Fibroblast of lung (primary cell): Measurements from ENCODE around the gene DNAH5. TPM values are rescaled to one million over a fixed set of nuclear protein-coding genes. Genes with fewer than 3 reads are reported as not detected.

Source experiments
- DNase-seq, 2 donors: peaks; one replicate each; pipeline versions ENCODE4 v3.0.0 to v3.0.0-alpha.2; 2010; ENCODE audit warnings: low read depth in 2 of 2
- H2AFZ ChIP-seq: 2 replicates; pipeline ENCODE4 v1.5.1; 2012; ENCODE audit warnings: low read length, control low read depth, inconsistent platforms
- H3K27ac ChIP-seq: 2 replicates; pipeline ENCODE4 v1.5.1; 2011; ENCODE audit warnings: low read length, control low read depth; ENCODE audit not compliant: insufficient read depth
- H3K27me3 ChIP-seq: 2 replicates; pipeline ENCODE4 v1.5.1; 2011; ENCODE audit warnings: mild to moderate bottlenecking, low read length; ENCODE audit not compliant: control insufficient read depth, insufficient read depth
- H3K36me3 ChIP-seq: 2 replicates; pipeline ENCODE4 v1.5.1; 2011; ENCODE audit warnings: low read length; ENCODE audit not compliant: control insufficient read depth, insufficient read depth
- H3K4me1 ChIP-seq: 2 replicates; pipeline ENCODE4 v1.5.1; 2011; ENCODE audit warnings: low read length; ENCODE audit not compliant: control insufficient read depth, insufficient read depth; ENCODE audit errors: extremely low read depth
- H3K4me2 ChIP-seq: 2 replicates; pipeline ENCODE4 v1.5.1; 2011; ENCODE audit warnings: low read length, control low read depth; ENCODE audit not compliant: insufficient read depth; ENCODE audit errors: extremely low read depth
- H3K4me3 ChIP-seq, 4 experiments: fragments of 200-600 bp in 1 of 4; sonication (generic) in 1 of 4; replicated peaks in 1 of 4; 2 replicates each; pipeline ENCODE4 v1.5.1; 2011 to 2016; ENCODE audit warnings: low read length in 4 of 4, low read depth in 3 of 4, mild to moderate bottlenecking in 3 of 4, control low read depth in 2 of 4, inconsistent platforms in 1 of 4, mixed read lengths in 1 of 4; ENCODE audit not compliant: insufficient read depth in 1 of 4; ENCODE audit errors: control extremely low read depth in 1 of 4
- H3K79me2 ChIP-seq: 2 replicates; pipeline ENCODE4 v1.5.1; 2012; ENCODE audit warnings: mild to moderate bottlenecking, low read length, inconsistent platforms; ENCODE audit not compliant: control insufficient read depth, insufficient read depth
- H3K9ac ChIP-seq: 2 replicates; pipeline ENCODE4 v1.5.1; 2011; ENCODE audit warnings: mild to moderate bottlenecking, low read length, control low read depth; ENCODE audit not compliant: insufficient read depth
- H3K9me3 ChIP-seq: 2 replicates; pipeline ENCODE4 v1.5.1; 2012; ENCODE audit warnings: low read depth, low read length; ENCODE audit not compliant: control insufficient read depth, insufficient read depth
- H4K20me1 ChIP-seq: 2 replicates; pipeline ENCODE4 v1.5.1; 2011; ENCODE audit warnings: low read length; ENCODE audit not compliant: control insufficient read depth, insufficient read depth; ENCODE audit errors: extremely low read depth
- CTCF ChIP-seq, 2 donors: IDR thresholded peaks in 1 of 2; conservative IDR thresholded peaks in 1 of 2; 1 replicate in 1 of 2; 2 replicates in 1 of 2; pipeline ENCODE4 v1.5.1; 2011 to 2012; ENCODE audit warnings: low read length in 2 of 2, control low read depth in 1 of 2, inconsistent platforms in 1 of 2, low read depth in 1 of 2, mild to moderate bottlenecking in 1 of 2
- EZH2 ChIP-seq: IDR thresholded peaks from 2 replicates; pipeline ENCODE4 v1.5.1; 2012; ENCODE audit warnings: low read length, control low read depth, mild to moderate bottlenecking; ENCODE audit errors: missing control alignments
- polyA plus RNA-seq, 2 donors: library from polyadenylated mRNA; depleted of rRNA in 1 of 2; stranded (reverse) in 1 of 2; unstranded in 1 of 2; fragments of >200 nt; gene quantifications; 2 replicates each; pipeline ENCODE4 v1.2.1, GENCODE V29; 2011 to 2012; ENCODE audit warnings: missing spikeins in 1 of 2
- total RNA-seq: library from RNA; depleted of rRNA; stranded (reverse); fragments of >200 nt; gene quantifications from 2 replicates; pipeline ENCODE4 v1.2.1, GENCODE V29; 2014

The DNAH5 gene
- total and polyA plus RNA-seq, 2 donors (not counting 1 experiment from before 2014, with no cell fraction given) = 2.1 to 3.1 TPM

- peak overlapping the region; percentile 26 for H3K27ac ChIP-seq
- H3K4me2 ChIP-seq = no peak overlapping the region
- no peaks in the 10 kb centered on the region for H3K27me3 ChIP-seq
- DNase-seq = peak; percentile 30 to 94
- TF ChIP-seq CTCF (conservative IDR thresholded peaks at IDR 0.05 in 1 of 2, IDR thresholded peaks at IDR 0.05 in 1 of 2; ENCODE audit: low read depth in 1 of 2, low read length in 2 of 2) (no peak), EZH2 (no peak)
- no peak overlapping the region for H3K9ac ChIP-seq
- H3K9me3 ChIP-seq = no peaks in the 10 kb centered on the region
- H3K4me3 ChIP-seq = no peak overlapping the region
- H4K20me1 ChIP-seq = no peaks in the 10 kb centered on the region
- H3K79me2 ChIP-seq = no peaks in the 10 kb centered on the region
- H2AFZ ChIP-seq = no peak overlapping the region
- peaks cover 6% of the 10 kb centered on the region for H3K4me1 ChIP-seq
- H3K36me3 ChIP-seq = no peaks in the 10 kb centered on the region
Observed at GRCh38 chr5:13664377-13664776, 280.1 kb downstream of the DNAH5 start.

- Histone ChIP-seq H3K79me2 (no peaks in the 10 kb centered on the region), H3K9me3 (no peaks in the 10 kb centered on the region), H3K36me3 (no peaks in the 10 kb centered on the region), H3K27ac (no peak overlapping the region), H3K9ac (no peak overlapping the region), H3K4me3 (no peak overlapping the region), H3K4me2 (no peak overlapping the region), H3K27me3 (no peaks in the 10 kb centered on the region), H2AFZ (no peak overlapping the region), H4K20me1 (no peaks in the 10 kb centered on the region), H3K4me1 (peaks cover 6% of the 10 kb centered on the region)
- no peak for TF ChIP-seq EZH2
- no peak for TF ChIP-seq CTCF (conservative IDR thresholded peaks at IDR 0.05 in 1 of 2, IDR thresholded peaks at IDR 0.05 in 1 of 2; ENCODE audit: low read depth in 1 of 2, low read length in 2 of 2)
- peak in 1 of 2 donors; percentile 42 for DNase-seq
Observed at GRCh38 chr5:13662626-13663025, 281.9 kb downstream of the DNAH5 start.

GRCh38 chr5:13661272-13661671 is 283.2 kb downstream of the DNAH5 start:
- H2AFZ ChIP-seq = no peak overlapping the region
- H3K4me2 ChIP-seq = no peak overlapping the region
- no peaks in the 10 kb centered on the region for H3K36me3 ChIP-seq
- no peak overlapping the region for H3K4me3 ChIP-seq
- no peak for DNase-seq
- no peaks in the 10 kb centered on the region for H3K9me3 ChIP-seq
- no peak overlapping the region for H3K9ac ChIP-seq
- H3K79me2 ChIP-seq = no peaks in the 10 kb centered on the region
- no peaks in the 10 kb centered on the region for H3K27me3 ChIP-seq
- TF ChIP-seq EZH2 = no peak
- no peak for TF ChIP-seq CTCF (conservative IDR thresholded peaks at IDR 0.05 in 1 of 2, IDR thresholded peaks at IDR 0.05 in 1 of 2; ENCODE audit: low read depth in 1 of 2, low read length in 2 of 2)
- H4K20me1 ChIP-seq = no peaks in the 10 kb centered on the region
- no peak overlapping the region for H3K27ac ChIP-seq
- H3K4me1 ChIP-seq = peaks cover 6% of the 10 kb centered on the region
